ENCODE results near the gene HSPG2.

DNA sequence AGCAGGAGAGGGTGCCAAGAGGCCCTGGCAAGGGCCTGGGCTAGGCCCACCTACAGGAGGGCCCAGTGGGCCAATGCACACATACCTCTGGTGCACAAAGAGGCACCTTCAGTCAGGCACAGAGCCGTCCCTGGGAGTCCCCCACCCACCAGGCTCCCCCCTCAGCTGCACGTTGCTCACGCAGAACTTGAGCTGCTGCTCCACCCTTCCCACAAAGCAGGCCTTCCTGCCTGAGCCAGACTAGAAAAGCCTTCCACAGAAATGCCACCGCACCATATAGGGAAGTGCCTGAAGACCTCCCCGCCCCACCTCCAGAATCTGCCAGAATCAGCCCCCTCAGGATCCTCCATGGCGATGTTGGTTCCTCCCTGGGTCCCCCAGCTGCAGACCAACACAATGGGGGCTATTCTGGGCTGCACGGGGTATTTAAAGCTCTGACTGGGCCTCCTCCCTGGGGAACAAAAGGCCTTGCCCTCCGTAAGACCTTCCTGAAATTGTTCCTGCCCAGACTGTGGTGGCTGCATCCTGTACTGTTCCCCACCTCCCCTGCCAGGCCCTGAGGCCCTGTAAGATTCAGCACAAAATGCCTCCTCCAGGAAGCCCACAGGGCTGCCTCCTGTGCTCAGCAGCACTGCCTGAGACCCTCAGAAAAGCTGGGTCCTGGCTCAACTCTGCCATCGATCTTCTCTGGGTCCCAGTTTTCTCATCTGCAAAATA lies 27.2 kb downstream of the HSPG2 start:
- TF ChIP-seq POLR2A (IDR thresholded peaks at IDR 0.05; ENCODE audit: low read depth, low read length) (0 out of 2 replicates have a peak, but pooled peaks have one; percentile 54), POLR2AphosphoS5 (IDR thresholded peaks at IDR 0.05; ENCODE audit: low read depth, low read length) (no peak; the same call in 1 of the 2 replicates), TAF1 (IDR thresholded peaks at IDR 0.05; ENCODE audit: low read depth, low read length) (no peak), POU2F2 (IDR thresholded peaks at IDR 0.05; ENCODE audit: low read depth, low read length) (no peak), SPI1 (IDR thresholded peaks at IDR 0.05; ENCODE audit: low read depth, low read length) (peak; percentile 66)

All from GM12891 (cell line).